Measurements from ENCODE around the gene PDGFB. TPM values are rescaled to one million over a fixed set of nuclear protein-coding genes. Genes with fewer than 3 reads are reported as not detected.

The PDGFB gene
- total RNA-seq, 1 experiment from 2014 or later = 2.9 TPM

GRCh38 chr22:39246690-39247332 is 2.0 kb upstream of the PDGFB start:
- no peaks in the 10 kb centered on the region for H3K27me3 ChIP-seq (ENCODE audit: low read length)
- no peaks in the 10 kb centered on the region for H3K36me3 ChIP-seq (ENCODE audit: insufficient read depth, low read length)
- no peak for DNase-seq
- no peak overlapping the region for H3K4me3 ChIP-seq (ENCODE audit: low read length)
- H3K79me2 ChIP-seq (ENCODE audit: low read length) = no peaks in the 10 kb centered on the region
- no peak overlapping the region for H3K27ac ChIP-seq (ENCODE audit: low read length)
- no peak overlapping the region for H3K9ac ChIP-seq (ENCODE audit: low read length)
- H3K9me2 ChIP-seq (replicated peaks; ENCODE audit: insufficient read depth, low read length) = no peaks in the 10 kb centered on the region
- H3K9me3 ChIP-seq (ENCODE audit: low read length) = no peaks in the 10 kb centered on the region
- H3K4me2 ChIP-seq (ENCODE audit: low read depth, low read length, poor library complexity, severe bottlenecking) = no peak overlapping the region
- no peaks in the 10 kb centered on the region for H4K20me1 ChIP-seq (ENCODE audit: insufficient read depth, low read depth, low read length)
- H2AFZ ChIP-seq (ENCODE audit: low read length) = no peak overlapping the region
- H3K4me1 ChIP-seq (ENCODE audit: low read length) = no peaks in the 10 kb centered on the region

GRCh38 chr22:39246217-39246616 is 1.4 kb upstream of the PDGFB start:
- H3K9ac ChIP-seq (ENCODE audit: low read length) = no peak overlapping the region
- DNase-seq = no peak

GRCh38 chr22:39245130-39246039 is 603 bp upstream of the PDGFB start:
- no peak for DNase-seq

More at GRCh38 chr22:39246217-39246616, 1.4 kb upstream of the PDGFB start:
- Histone ChIP-seq H3K4me1 (ENCODE audit: low read length) (peaks cover 4% of the 10 kb centered on the region), H3K9me2 (replicated peaks; ENCODE audit: insufficient read depth, low read length) (no peaks in the 10 kb centered on the region), H3K27ac (ENCODE audit: low read length) (no peak overlapping the region), H3K4me2 (ENCODE audit: low read depth, low read length, poor library complexity, severe bottlenecking) (no peak overlapping the region), H3K4me3 (ENCODE audit: low read length) (no peak overlapping the region), H3K9me3 (ENCODE audit: low read length) (no peaks in the 10 kb centered on the region), H3K79me2 (ENCODE audit: low read length) (no peaks in the 10 kb centered on the region), H4K20me1 (ENCODE audit: insufficient read depth, low read depth, low read length) (no peaks in the 10 kb centered on the region), H2AFZ (ENCODE audit: low read length) (no peak overlapping the region), H3K27me3 (ENCODE audit: low read length) (no peaks in the 10 kb centered on the region), H3K36me3 (ENCODE audit: insufficient read depth, low read length) (no peaks in the 10 kb centered on the region)

GRCh38 chr22:39244136-39244495 is 666 bp downstream of the PDGFB start:
- H3K4me1 ChIP-seq (ENCODE audit: low read length) = peaks cover 11% of the 10 kb centered on the region
- no peak overlapping the region for H2AFZ ChIP-seq (ENCODE audit: low read length)
- no peak overlapping the region for H3K4me3 ChIP-seq (ENCODE audit: low read length)
- no peaks in the 10 kb centered on the region for H3K36me3 ChIP-seq (ENCODE audit: insufficient read depth, low read length)
- DNase-seq = no peak
- H3K79me2 ChIP-seq (ENCODE audit: low read length) = no peaks in the 10 kb centered on the region
- no peak overlapping the region for H3K9ac ChIP-seq (ENCODE audit: low read length)
- no peaks in the 10 kb centered on the region for H3K9me2 ChIP-seq (replicated peaks; ENCODE audit: insufficient read depth, low read length)
- H3K4me2 ChIP-seq (ENCODE audit: low read depth, low read length, poor library complexity, severe bottlenecking) = no peak overlapping the region
- H3K9me3 ChIP-seq (ENCODE audit: low read length) = no peaks in the 10 kb centered on the region
- no peak overlapping the region for H3K27ac ChIP-seq (ENCODE audit: low read length)
- H3K27me3 ChIP-seq (ENCODE audit: low read length) = no peaks in the 10 kb centered on the region
- no peaks in the 10 kb centered on the region for H4K20me1 ChIP-seq (ENCODE audit: insufficient read depth, low read depth, low read length)

More at GRCh38 chr22:39245130-39246039, 603 bp upstream of the PDGFB start:
- H3K27ac ChIP-seq (ENCODE audit: low read length) = no peak overlapping the region
- no peak overlapping the region for H3K4me2 ChIP-seq (ENCODE audit: low read depth, low read length, poor library complexity, severe bottlenecking)
- H4K20me1 ChIP-seq (ENCODE audit: insufficient read depth, low read depth, low read length) = no peaks in the 10 kb centered on the region
- no peaks in the 10 kb centered on the region for H3K9me3 ChIP-seq (ENCODE audit: low read length)
- no peaks in the 10 kb centered on the region for H3K27me3 ChIP-seq (ENCODE audit: low read length)
- no peak overlapping the region for H2AFZ ChIP-seq (ENCODE audit: low read length)
- H3K9me2 ChIP-seq (replicated peaks; ENCODE audit: insufficient read depth, low read length) = no peaks in the 10 kb centered on the region
- H3K9ac ChIP-seq (ENCODE audit: low read length) = no peak overlapping the region
- no peaks in the 10 kb centered on the region for H3K79me2 ChIP-seq (ENCODE audit: low read length)
- no peaks in the 10 kb centered on the region for H3K36me3 ChIP-seq (ENCODE audit: insufficient read depth, low read length)
- H3K4me1 ChIP-seq (ENCODE audit: low read length) = peaks cover 11% of the 10 kb centered on the region
- no peak overlapping the region for H3K4me3 ChIP-seq (ENCODE audit: low read length)

GRCh38 chr22:39243439-39244135 is 1.2 kb downstream of the PDGFB start:
- no peak for DNase-seq
- H3K9me2 ChIP-seq (replicated peaks; ENCODE audit: insufficient read depth, low read length) = no peaks in the 10 kb centered on the region
- H3K4me2 ChIP-seq (ENCODE audit: low read depth, low read length, poor library complexity, severe bottlenecking) = no peak overlapping the region
- no peak overlapping the region for H3K9ac ChIP-seq (ENCODE audit: low read length)
- H3K27ac ChIP-seq (ENCODE audit: low read length) = no peak overlapping the region
- no peaks in the 10 kb centered on the region for H3K27me3 ChIP-seq (ENCODE audit: low read length)
- no peaks in the 10 kb centered on the region for H3K79me2 ChIP-seq (ENCODE audit: low read length)
- H2AFZ ChIP-seq (ENCODE audit: low read length) = no peak overlapping the region
- H4K20me1 ChIP-seq (ENCODE audit: insufficient read depth, low read depth, low read length) = no peaks in the 10 kb centered on the region
- no peaks in the 10 kb centered on the region for H3K36me3 ChIP-seq (ENCODE audit: insufficient read depth, low read length)
- H3K4me3 ChIP-seq (ENCODE audit: low read length) = no peak overlapping the region
- H3K9me3 ChIP-seq (ENCODE audit: low read length) = no peaks in the 10 kb centered on the region
- H3K4me1 ChIP-seq (ENCODE audit: low read length) = peaks cover 11% of the 10 kb centered on the region

GRCh38 chr22:39242595-39243438 is 2.0 kb downstream of the PDGFB start:
- H3K9me2 ChIP-seq (replicated peaks; ENCODE audit: insufficient read depth, low read length) = no peaks in the 10 kb centered on the region
- no peaks in the 10 kb centered on the region for H3K36me3 ChIP-seq (ENCODE audit: insufficient read depth, low read length)
- no peaks in the 10 kb centered on the region for H3K27me3 ChIP-seq (ENCODE audit: low read length)
- no peak overlapping the region for H3K9ac ChIP-seq (ENCODE audit: low read length)
- H3K79me2 ChIP-seq (ENCODE audit: low read length) = no peaks in the 10 kb centered on the region
- DNase-seq = no peak
- peaks cover 11% of the 10 kb centered on the region for H3K4me1 ChIP-seq (ENCODE audit: low read length)
- H3K27ac ChIP-seq (ENCODE audit: low read length) = no peak overlapping the region
- H3K4me2 ChIP-seq (ENCODE audit: low read depth, low read length, poor library complexity, severe bottlenecking) = no peak overlapping the region
- no peaks in the 10 kb centered on the region for H4K20me1 ChIP-seq (ENCODE audit: insufficient read depth, low read depth, low read length)
- H3K9me3 ChIP-seq (ENCODE audit: low read length) = no peaks in the 10 kb centered on the region
- no peak overlapping the region for H2AFZ ChIP-seq (ENCODE audit: low read length)
- H3K4me3 ChIP-seq (ENCODE audit: low read length) = no peak overlapping the region

- Histone ChIP-seq H4K20me1 (ENCODE audit: insufficient read depth, low read depth, low read length) (no peaks in the 10 kb centered on the region; the same call in 1 of the 2 replicates), H3K4me3 (ENCODE audit: low read length) (no peak overlapping the region), H3K27me3 (ENCODE audit: low read length) (no peaks in the 10 kb centered on the region), H3K9me3 (ENCODE audit: low read length) (no peaks in the 10 kb centered on the region), H3K9ac (ENCODE audit: low read length) (no peak overlapping the region), H3K4me1 (ENCODE audit: low read length) (peaks cover 11% of the 10 kb centered on the region), H3K4me2 (ENCODE audit: low read depth, low read length, poor library complexity, severe bottlenecking) (no peak overlapping the region), H3K9me2 (replicated peaks; ENCODE audit: insufficient read depth, low read length) (no peaks in the 10 kb centered on the region), H2AFZ (ENCODE audit: low read length) (no peak overlapping the region), H3K79me2 (ENCODE audit: low read length) (no peaks in the 10 kb centered on the region), H3K27ac (ENCODE audit: low read length) (no peak overlapping the region), H3K36me3 (ENCODE audit: insufficient read depth, low read length) (no peaks in the 10 kb centered on the region)
- DNase-seq = no peak
Observed at GRCh38 chr22:39241794-39242594, 2.8 kb downstream of the PDGFB start.

Data from Karpas-422 (cell line).